Thoracic aorta (tissue), 2 donors: ENCODE results near the gene UBQLN3. TPM values are rescaled to one million over a fixed set of nuclear protein-coding genes. Genes with fewer than 3 reads are reported as not detected.

Experiments
- ATAC-seq: fragments of 150-250 bp; one replicate; pipeline ENCODE4 v1.8.0; 2017; ENCODE audit warnings: low read depth; ENCODE audit not compliant: insufficient number of reproducible peaks, low FRiP score
- DNase-seq: peaks from one replicate; pipeline ENCODE4 v3.0.0-alpha.2; 2020; ENCODE audit warnings: low spot score
- H3K27ac ChIP-seq, 2 donors: fragments of 200-600 bp; sonication (generic); 1 replicate in 1 of 2; 2 replicates in 1 of 2; pipeline ENCODE4 v1.5.1; 2016; ENCODE audit warnings: mild to moderate bottlenecking in 2 of 2, moderate library complexity in 2 of 2
- H3K27me3 ChIP-seq: fragments of 200-600 bp; sonication (generic); replicated peaks from 2 replicates; pipeline ENCODE4 v1.6.0; 2016; ENCODE audit warnings: mild to moderate bottlenecking; ENCODE audit not compliant: insufficient read depth
- H3K36me3 ChIP-seq: fragments of 200-600 bp; sonication (generic); one replicate; pipeline ENCODE4 v1.5.1; 2016
- H3K4me1 ChIP-seq, 2 donors: fragments of 200-600 bp; sonication (generic); 1 replicate in 1 of 2; 2 replicates in 1 of 2; pipeline versions ENCODE4 v1.5.1 to v1.6.0; 2016; ENCODE audit warnings: low read depth in 2 of 2, mild to moderate bottlenecking in 1 of 2; ENCODE audit not compliant: control insufficient read depth in 1 of 2
- H3K4me3 ChIP-seq: fragments of 200-600 bp; sonication (generic); 2 replicates; pipeline ENCODE4 v1.5.1; 2016; ENCODE audit warnings: mild to moderate bottlenecking
- H3K9me3 ChIP-seq: fragments of 200-600 bp; sonication (generic); 2 replicates; pipeline ENCODE4 v1.5.1; 2016
- CTCF ChIP-seq: fragments of 200-600 bp; sonication (generic); IDR thresholded peaks from one replicate; pipeline ENCODE4 v1.5.1; 2019; ENCODE audit warnings: antibody characterized with exemption
- total RNA-seq, 2 donors: library from RNA; depleted of rRNA; stranded (reverse); fragments of >200 nt; gene quantifications; one replicate each; pipeline versions ENCODE4 v1.1.0 to v1.2.3, GENCODE V29; 2016

UBQLN3 gene
- total RNA-seq, 2 donors from 2014 or later, result 0.63 to 1.5 TPM

- no peaks in the 10 kb centered on the region for H3K9me3 ChIP-seq
- no peak overlapping the region for H3K27ac ChIP-seq
- no peaks in the 10 kb centered on the region for H3K27me3 ChIP-seq
- no peaks in the 10 kb centered on the region for H3K4me1 ChIP-seq
- H3K36me3 ChIP-seq, result no peaks in the 10 kb centered on the region
- DNase-seq, result no peak
- no peak for ATAC-seq
- no peak overlapping the region for H3K4me3 ChIP-seq
- TF ChIP-seq CTCF, result no peak
These were observed 10.1 kb downstream of the UBQLN3 start for GRCh38 chr11:5499671-5500070.

GRCh38 chr11:5489576-5490357 is 20.0 kb downstream of the UBQLN3 start:
- DNase-seq (no peak), ATAC-seq (no peak)
- TF ChIP-seq CTCF, result no peak
- Histone ChIP-seq H3K36me3 (no peaks in the 10 kb centered on the region), H3K9me3 (no peaks in the 10 kb centered on the region), H3K27me3 (no peaks in the 10 kb centered on the region), H3K4me3 (no peak overlapping the region), H3K4me1 (no peaks in the 10 kb centered on the region), H3K27ac (no peak overlapping the region)

GRCh38 chr11:5488798-5489399 is 20.9 kb downstream of the UBQLN3 start:
- Histone ChIP-seq H3K4me1 (no peaks in the 10 kb centered on the region), H3K27ac (no peak overlapping the region), H3K9me3 (no peaks in the 10 kb centered on the region), H3K27me3 (no peaks in the 10 kb centered on the region), H3K36me3 (no peaks in the 10 kb centered on the region), H3K4me3 (no peak overlapping the region)
- ATAC-seq (no peak), DNase-seq (no peak)
- no peak for TF ChIP-seq CTCF

- Histone ChIP-seq H3K4me1 (no peaks in the 10 kb centered on the region), H3K36me3 (no peaks in the 10 kb centered on the region), H3K4me3 (no peak within 1 kb of the TSS), H3K27ac (no peak within 1 kb of the TSS), H3K9me3 (no peaks in the 10 kb centered on the region), H3K27me3 (no peaks in the 10 kb centered on the region)
- no peak for DNase-seq
- ATAC-seq, result no peak
- no peak for TF ChIP-seq CTCF
These were observed 21.4 kb downstream of the UBQLN3 start, which contains the start of gene OR52D1 for GRCh38 chr11:5488385-5488784. Gene OR52D1, plus strand, starts transcription at chr11:5488685. Its CDS starts 22 bp downstream, at chr11:5488707.

GRCh38 chr11:5486421-5486820 is 23.3 kb downstream of the UBQLN3 start:
- no peaks in the 10 kb centered on the region for H3K4me1 ChIP-seq
- H3K36me3 ChIP-seq, result no peaks in the 10 kb centered on the region
- ATAC-seq, result no peak
- no peak for TF ChIP-seq CTCF
- no peaks in the 10 kb centered on the region for H3K9me3 ChIP-seq
- no peak overlapping the region for H3K27ac ChIP-seq
- H3K27me3 ChIP-seq, result no peaks in the 10 kb centered on the region
- DNase-seq, result no peak
- H3K4me3 ChIP-seq, result no peak overlapping the region
